DND-41 (cell line): ENCODE data around the gene OTUD5.

Source experiments
- ATAC-seq: fragments of 200-7000 bp; cut with Tn5 transposase; 3 replicates; pipeline ENCODE4 v1.9.1; 2021; ENCODE audit warnings: low read depth; ENCODE audit not compliant: insufficient read depth
- DNase-seq: peaks from one replicate; pipeline ENCODE4 v3.0.0-alpha.2; 2020
- H2AFZ ChIP-seq: 2 replicates; pipeline ENCODE4 v1.6.0; 2012; ENCODE audit warnings: low read depth, low read length
- H3K27ac ChIP-seq: 2 replicates; pipeline ENCODE4 v1.5.1; 2012; ENCODE audit warnings: low read length, inconsistent platforms
- H3K27me3 ChIP-seq: fragments of 200-600 bp; sonication (generic); 2 replicates; pipeline ENCODE4 v1.6.0; 2012; ENCODE audit warnings: low read length, mild to moderate bottlenecking, inconsistent platforms; ENCODE audit not compliant: insufficient read depth, poor library complexity
- H3K36me3 ChIP-seq: 2 replicates; pipeline ENCODE4 v1.5.1; 2012; ENCODE audit warnings: low read length, inconsistent platforms; ENCODE audit not compliant: insufficient read depth
- H3K4me1 ChIP-seq: 2 replicates; pipeline ENCODE4 v1.5.1; 2012; ENCODE audit warnings: mild to moderate bottlenecking, low read length; ENCODE audit not compliant: insufficient read depth
- H3K4me2 ChIP-seq: 2 replicates; pipeline ENCODE4 v1.6.0; 2012; ENCODE audit warnings: mild to moderate bottlenecking, moderate library complexity, low read length, inconsistent platforms; ENCODE audit not compliant: insufficient read depth
- H3K4me3 ChIP-seq, 2 experiments: fragments of 200-600 bp in 1 of 2; shearing (Covaris generic) in 1 of 2; 2 replicates each; pipeline ENCODE4 v1.5.1; 2012 to 2016; ENCODE audit warnings: inconsistent platforms in 2 of 2, low read length in 2 of 2, mild to moderate bottlenecking in 2 of 2, low read depth in 1 of 2, moderate library complexity in 1 of 2
- H3K79me2 ChIP-seq: 2 replicates; pipeline ENCODE4 v1.6.0; 2012; ENCODE audit warnings: low read length, inconsistent platforms; ENCODE audit not compliant: insufficient read depth
- H3K9ac ChIP-seq: 2 replicates; pipeline ENCODE4 v1.6.0; 2012; ENCODE audit warnings: low read depth, mild to moderate bottlenecking, inconsistent platforms, low read length, moderate library complexity
- H3K9me3 ChIP-seq: 2 replicates; pipeline ENCODE4 v1.5.1; 2012; ENCODE audit warnings: low read length, moderate library complexity, mild to moderate bottlenecking, inconsistent platforms; ENCODE audit not compliant: insufficient read depth, severe bottlenecking
- H4K20me1 ChIP-seq: 2 replicates; pipeline ENCODE4 v1.6.0; 2012; ENCODE audit warnings: low read length; ENCODE audit not compliant: insufficient read depth
- EZH2 ChIP-seq: IDR thresholded peaks from 3 replicates; pipeline ENCODE4 v1.6.1; 2012; ENCODE audit warnings: borderline replicate concordance, low read depth, mild to moderate bottlenecking, moderate library complexity, low read length, inconsistent platforms; ENCODE audit not compliant: severe bottlenecking
- TF ChIP-seq, protein P1 (sequence below): IDR thresholded peaks from 2 replicates; pipeline ENCODE4 v1.5.1; 2012; ENCODE audit warnings: borderline replicate concordance, low read length, moderate library complexity, mild to moderate bottlenecking; ENCODE audit not compliant: poor library complexity, severe bottlenecking; ENCODE audit errors: extremely low read depth

Gene OTUD5

DNA sequence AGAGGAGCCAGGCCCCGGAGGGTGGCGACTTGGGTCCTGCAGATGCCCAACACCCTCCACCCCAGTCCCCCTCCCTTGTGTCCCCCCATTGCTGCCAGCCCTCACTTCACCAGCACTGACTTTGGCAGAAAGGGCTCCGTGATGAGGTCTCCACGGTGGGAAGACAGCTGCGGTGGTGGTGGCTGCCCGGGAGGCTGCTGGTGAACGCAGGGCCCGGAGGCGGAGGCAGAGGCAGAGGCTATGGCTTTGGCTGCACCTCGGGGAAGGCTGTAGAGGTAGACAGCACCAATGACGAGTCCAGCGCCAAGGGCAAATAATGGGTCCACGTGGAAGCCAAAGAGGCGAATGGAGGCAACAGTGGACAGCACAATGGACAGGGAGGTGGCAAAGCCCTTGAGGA is 52.8 kb downstream of the OTUD5 start:
- DNase-seq = no peak
- Histone ChIP-seq H3K4me1 (peaks cover 3% of the 10 kb centered on the region), H3K27ac (no peak overlapping the region), H3K79me2 (peaks cover 8% of the 10 kb centered on the region; the same call in 1 of the 2 replicates), H3K27me3 (no peaks in the 10 kb centered on the region), H3K9me3 (no peaks in the 10 kb centered on the region), H4K20me1 (0 out of 2 replicates have a peak, but pooled peaks cover 2% of the 10 kb centered on the region), H3K4me2 (no peak overlapping the region), H2AFZ (no peak overlapping the region), H3K4me3 (no peak overlapping the region), H3K9ac (no peak overlapping the region), H3K36me3 (peaks cover 53% of the 10 kb centered on the region)
- TF ChIP-seq EZH2 = no peak
- TF ChIP-seq, protein P1, sequence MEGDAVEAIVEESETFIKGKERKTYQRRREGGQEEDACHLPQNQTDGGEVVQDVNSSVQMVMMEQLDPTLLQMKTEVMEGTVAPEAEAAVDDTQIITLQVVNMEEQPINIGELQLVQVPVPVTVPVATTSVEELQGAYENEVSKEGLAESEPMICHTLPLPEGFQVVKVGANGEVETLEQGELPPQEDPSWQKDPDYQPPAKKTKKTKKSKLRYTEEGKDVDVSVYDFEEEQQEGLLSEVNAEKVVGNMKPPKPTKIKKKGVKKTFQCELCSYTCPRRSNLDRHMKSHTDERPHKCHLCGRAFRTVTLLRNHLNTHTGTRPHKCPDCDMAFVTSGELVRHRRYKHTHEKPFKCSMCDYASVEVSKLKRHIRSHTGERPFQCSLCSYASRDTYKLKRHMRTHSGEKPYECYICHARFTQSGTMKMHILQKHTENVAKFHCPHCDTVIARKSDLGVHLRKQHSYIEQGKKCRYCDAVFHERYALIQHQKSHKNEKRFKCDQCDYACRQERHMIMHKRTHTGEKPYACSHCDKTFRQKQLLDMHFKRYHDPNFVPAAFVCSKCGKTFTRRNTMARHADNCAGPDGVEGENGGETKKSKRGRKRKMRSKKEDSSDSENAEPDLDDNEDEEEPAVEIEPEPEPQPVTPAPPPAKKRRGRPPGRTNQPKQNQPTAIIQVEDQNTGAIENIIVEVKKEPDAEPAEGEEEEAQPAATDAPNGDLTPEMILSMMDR = no peak
- no peak for ATAC-seq

DNA sequence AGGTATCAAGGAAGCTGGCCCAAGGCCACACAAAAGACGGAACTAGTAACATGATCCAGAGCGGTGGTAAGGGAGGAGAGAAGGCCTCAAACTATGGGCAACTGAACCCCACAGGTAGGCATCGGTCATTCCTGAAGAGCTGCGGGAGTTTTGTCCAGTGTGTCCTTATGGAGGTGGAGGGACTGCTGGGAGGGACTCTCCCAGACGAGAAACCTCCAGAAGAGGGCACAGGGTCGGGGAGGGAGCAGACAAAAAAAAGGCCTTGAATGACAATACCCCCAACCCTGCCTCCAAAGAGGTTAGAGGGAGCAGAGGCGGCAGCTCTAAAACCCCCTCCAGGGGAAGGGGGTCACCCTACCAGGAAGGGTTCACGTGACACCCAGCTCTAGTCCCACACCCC is 53.2 kb downstream of the OTUD5 start:
- Histone ChIP-seq H3K4me3 (no peak overlapping the region), H3K4me1 (peaks cover 7% of the 10 kb centered on the region), H3K27ac (no peak overlapping the region), H3K79me2 (peaks cover 11% of the 10 kb centered on the region), H3K36me3 (peaks cover 56% of the 10 kb centered on the region), H3K9me3 (no peaks in the 10 kb centered on the region), H2AFZ (no peak overlapping the region), H3K4me2 (no peak overlapping the region), H4K20me1 (0 out of 2 replicates have a peak, but pooled peaks cover 6% of the 10 kb centered on the region), H3K27me3 (no peaks in the 10 kb centered on the region), H3K9ac (no peak overlapping the region)
- TF ChIP-seq EZH2 = no peak
- TF ChIP-seq, protein P1 = no peak
- no peak for DNase-seq
- no peak for ATAC-seq

DNA sequence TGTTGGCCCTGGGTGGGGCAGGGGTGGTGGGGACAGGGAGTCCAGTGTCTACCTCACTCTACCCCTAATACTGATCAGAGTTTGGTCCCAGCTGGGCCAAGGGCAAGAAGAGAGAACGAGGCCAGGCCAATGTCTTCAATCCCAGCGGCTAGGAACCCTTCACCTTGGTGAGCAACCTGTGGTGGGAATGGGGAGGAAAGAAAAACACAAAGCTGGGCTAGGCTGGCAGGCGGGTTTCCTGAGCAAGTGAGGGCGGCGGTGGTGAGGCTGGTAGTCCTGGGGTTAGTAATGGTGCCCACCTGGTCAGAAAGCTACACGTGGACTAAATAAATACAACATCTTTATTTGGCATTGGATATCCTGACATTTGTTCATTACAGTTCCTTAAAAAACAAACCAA is 54.1 kb downstream of the OTUD5 start:
- Histone ChIP-seq H3K9ac (no peak overlapping the region), H3K9me3 (no peaks in the 10 kb centered on the region), H3K79me2 (peaks cover 20% of the 10 kb centered on the region), H4K20me1 (peaks cover 10% of the 10 kb centered on the region; the same call in 1 of the 2 replicates), H3K4me2 (no peak overlapping the region), H3K4me1 (peaks cover 16% of the 10 kb centered on the region), H3K27ac (no peak overlapping the region), H3K27me3 (no peaks in the 10 kb centered on the region), H3K36me3 (peaks cover 55% of the 10 kb centered on the region), H2AFZ (no peak overlapping the region), H3K4me3 (no peak overlapping the region)
- DNase-seq (no peak), ATAC-seq (no peak)
- no peak for TF ChIP-seq EZH2
- TF ChIP-seq, protein P1 = no peak

DNA sequence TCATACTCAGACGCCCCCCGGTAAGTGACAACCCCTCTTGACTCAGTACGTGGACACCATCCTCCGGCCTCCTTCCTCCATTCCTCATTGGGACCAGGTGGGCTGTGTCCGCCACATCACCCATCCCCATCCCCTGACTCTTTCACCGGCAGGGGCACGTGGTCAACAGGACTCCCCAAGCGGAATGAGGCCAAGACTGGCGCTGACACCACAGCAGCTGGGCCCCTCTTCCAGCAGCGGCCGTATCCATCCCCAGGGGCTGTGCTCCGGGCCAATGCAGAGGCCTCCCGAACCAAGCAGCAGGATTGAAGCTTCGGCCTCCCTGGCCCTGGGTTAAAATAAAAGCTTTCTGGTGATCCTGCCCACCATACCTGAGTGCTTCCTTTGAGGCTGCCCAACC is 54.6 kb downstream of the OTUD5 start:
- H3K9ac ChIP-seq = no peak overlapping the region
- H3K36me3 ChIP-seq = peaks cover 55% of the 10 kb centered on the region
- no peak overlapping the region for H3K4me2 ChIP-seq
- no peak overlapping the region for H3K27ac ChIP-seq
- no peak overlapping the region for H2AFZ ChIP-seq
- H4K20me1 ChIP-seq = peaks cover 12% of the 10 kb centered on the region; the same call in 1 of the 2 replicates
- ATAC-seq (no peak), DNase-seq (no peak)
- no peak overlapping the region for H3K4me3 ChIP-seq
- H3K4me1 ChIP-seq = peaks cover 18% of the 10 kb centered on the region
- H3K79me2 ChIP-seq = peaks cover 22% of the 10 kb centered on the region
- no peaks in the 10 kb centered on the region for H3K9me3 ChIP-seq
- TF ChIP-seq, protein P1 = no peak
- no peak for TF ChIP-seq EZH2
- H3K27me3 ChIP-seq = no peaks in the 10 kb centered on the region
